Endodermal cell (in vitro differentiated cells): ENCODE measurements around the gene ERBB4. TPM values are rescaled to one million over a fixed set of nuclear protein-coding genes. Genes with fewer than 3 reads are reported as not detected.

Experiments used
- DNase-seq: peaks from one replicate; pipeline ENCODE4 v3.0.0-alpha.2; 2017
- H3K27ac ChIP-seq: 2 replicates; pipeline ENCODE4 v1.5.1; 2013; ENCODE audit warnings: mild to moderate bottlenecking, low read depth, low read length, moderate library complexity
- H3K27me3 ChIP-seq: 2 replicates; pipeline ENCODE4 v1.6.1; 2013; ENCODE audit warnings: mild to moderate bottlenecking, low read length, moderate library complexity; ENCODE audit not compliant: insufficient read depth, control insufficient read depth, poor library complexity, severe bottlenecking
- H3K36me3 ChIP-seq: 2 replicates; pipeline ENCODE4 v1.7.0; 2013; ENCODE audit warnings: mild to moderate bottlenecking, low read length, moderate library complexity; ENCODE audit not compliant: control insufficient read depth, insufficient read depth
- H3K4me1 ChIP-seq: one replicate; pipeline ENCODE4 v1.7.0; 2013; ENCODE audit warnings: low read length; ENCODE audit not compliant: control insufficient read depth, insufficient read depth
- H3K4me3 ChIP-seq: 2 replicates; pipeline ENCODE4 v1.5.1; 2013; ENCODE audit warnings: mild to moderate bottlenecking, low read length, moderate library complexity
- H3K9ac ChIP-seq: 2 replicates; pipeline ENCODE4 v1.6.1; 2013; ENCODE audit warnings: mild to moderate bottlenecking, low read length, moderate library complexity; ENCODE audit not compliant: poor library complexity, severe bottlenecking; ENCODE audit errors: extremely low read depth
- H3K9me3 ChIP-seq: 2 replicates; pipeline ENCODE4 v1.6.1; 2013; ENCODE audit warnings: mild to moderate bottlenecking, low read length, moderate library complexity; ENCODE audit not compliant: control insufficient read depth
- H3K27ac Mint-ChIP-seq: 2 replicates; pipeline ENCODE4 v1.8.0; 2020; ENCODE audit warnings: mixed read lengths
- H3K27me3 Mint-ChIP-seq: 2 replicates; pipeline ENCODE4 v1.8.0; 2021; ENCODE audit warnings: mild to moderate bottlenecking, mixed read lengths; ENCODE audit not compliant: insufficient read depth
- H3K36me3 Mint-ChIP-seq: 2 replicates; pipeline ENCODE4 v1.8.0; 2020; ENCODE audit warnings: low read depth, mixed read lengths
- H3K4me1 Mint-ChIP-seq: 2 replicates; pipeline ENCODE4 v1.8.0; 2020; ENCODE audit warnings: mixed read lengths
- H3K4me3 Mint-ChIP-seq: 2 replicates; pipeline ENCODE4 v1.8.0; 2020; ENCODE audit warnings: mild to moderate bottlenecking, moderate library complexity, mixed read lengths
- H3K9me3 Mint-ChIP-seq: 2 replicates; pipeline ENCODE4 v1.8.0; 2020; ENCODE audit warnings: mild to moderate bottlenecking, mixed read lengths
- WGBS, 2 experiments: methylation state at CpG; one replicate each; pipeline versions ENCODE4 v1.1.5 to v1.1.7; 2013; ENCODE audit warnings: missing lambda C conversion rate in 2 of 2, mixed read lengths in 1 of 2; ENCODE audit not compliant: insufficient coverage in 1 of 2, insufficient read length in 1 of 2; 5-methylcytosine and 5-hydroxymethylcytosine counted together
- total RNA-seq, 2 donors: library from RNA; stranded (reverse); fragmentation: NEBNext Ultra II Directional in 1 of 2; extraction: Animal tissue kit (Norgen Biotek cat#: 25700) in 1 of 2; gene quantifications; 2 replicates in 1 of 2; 3 replicates in 1 of 2; pipeline ENCODE4 v1.2.1, GENCODE V29; 2021
- TF ChIP-seq, protein P1 (sequence below): fragments of 200-600 bp; sonication (generic); conservative IDR thresholded peaks from 2 replicates; pipeline ENCODE4 v1.5.0; 2021; ENCODE audit warnings: antibody characterized with exemption, mild to moderate bottlenecking

The ERBB4 gene
- total RNA-seq, 2 donors from 2014 or later = 154 to 158 TPM

DNA sequence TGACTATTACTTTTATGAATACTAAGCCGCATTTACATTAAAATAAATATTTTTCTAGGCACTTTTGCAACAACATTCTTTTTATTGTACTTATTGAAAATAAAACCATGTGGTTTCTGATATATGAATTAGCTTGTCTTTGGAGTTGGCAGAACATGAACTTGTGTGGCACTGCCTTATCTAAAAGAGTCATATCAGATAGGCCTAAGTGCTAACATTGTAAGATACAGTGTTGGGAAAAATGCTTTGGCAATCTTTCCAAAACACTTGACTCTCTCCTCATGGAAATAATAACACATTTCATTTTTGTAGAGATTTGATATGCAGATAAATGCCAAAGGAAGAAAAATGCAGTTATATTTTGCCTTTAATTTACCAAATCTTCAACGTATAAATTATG is 191.7 kb downstream of the ERBB4 start:
- DNase-seq = no peak
- peaks cover 3% of the 10 kb centered on the region for H3K9me3 Mint-ChIP-seq
- peaks cover 2% of the 10 kb centered on the region for H3K4me1 Mint-ChIP-seq
- H3K27ac ChIP-seq = no peak overlapping the region
- no peak overlapping the region for H3K27ac Mint-ChIP-seq
- H3K27me3 ChIP-seq = no peaks in the 10 kb centered on the region
- H3K9me3 ChIP-seq = peaks cover 3% of the 10 kb centered on the region
- H3K4me3 Mint-ChIP-seq = no peak overlapping the region
- 50% methylated on average over 2 of the region's 2 CpGs; no CpG with 5 or more reads in 1 of the 2 experiments for WGBS, 2 experiments
- H3K4me1 ChIP-seq = no peaks in the 10 kb centered on the region
- H3K36me3 ChIP-seq = no peaks in the 10 kb centered on the region
- no peak overlapping the region for H3K9ac ChIP-seq
- no peak overlapping the region for H3K4me3 ChIP-seq
- no peaks in the 10 kb centered on the region for H3K27me3 Mint-ChIP-seq
- H3K36me3 Mint-ChIP-seq = no peaks in the 10 kb centered on the region
- TF ChIP-seq, protein P1, sequence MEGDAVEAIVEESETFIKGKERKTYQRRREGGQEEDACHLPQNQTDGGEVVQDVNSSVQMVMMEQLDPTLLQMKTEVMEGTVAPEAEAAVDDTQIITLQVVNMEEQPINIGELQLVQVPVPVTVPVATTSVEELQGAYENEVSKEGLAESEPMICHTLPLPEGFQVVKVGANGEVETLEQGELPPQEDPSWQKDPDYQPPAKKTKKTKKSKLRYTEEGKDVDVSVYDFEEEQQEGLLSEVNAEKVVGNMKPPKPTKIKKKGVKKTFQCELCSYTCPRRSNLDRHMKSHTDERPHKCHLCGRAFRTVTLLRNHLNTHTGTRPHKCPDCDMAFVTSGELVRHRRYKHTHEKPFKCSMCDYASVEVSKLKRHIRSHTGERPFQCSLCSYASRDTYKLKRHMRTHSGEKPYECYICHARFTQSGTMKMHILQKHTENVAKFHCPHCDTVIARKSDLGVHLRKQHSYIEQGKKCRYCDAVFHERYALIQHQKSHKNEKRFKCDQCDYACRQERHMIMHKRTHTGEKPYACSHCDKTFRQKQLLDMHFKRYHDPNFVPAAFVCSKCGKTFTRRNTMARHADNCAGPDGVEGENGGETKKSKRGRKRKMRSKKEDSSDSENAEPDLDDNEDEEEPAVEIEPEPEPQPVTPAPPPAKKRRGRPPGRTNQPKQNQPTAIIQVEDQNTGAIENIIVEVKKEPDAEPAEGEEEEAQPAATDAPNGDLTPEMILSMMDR = no peak

- H3K36me3 Mint-ChIP-seq = no peaks in the 10 kb centered on the region
- H3K27me3 Mint-ChIP-seq = no peaks in the 10 kb centered on the region
- peaks cover 3% of the 10 kb centered on the region for H3K9me3 Mint-ChIP-seq
- no peaks in the 10 kb centered on the region for H3K9me3 ChIP-seq
- H3K4me3 ChIP-seq = no peak overlapping the region
- no peak overlapping the region for H3K4me3 Mint-ChIP-seq
- no CpG with 5 or more reads among the region's 1 CpG for WGBS, 2 experiments
- H3K27ac Mint-ChIP-seq = no peak overlapping the region
- no peak overlapping the region for H3K27ac ChIP-seq
- no peaks in the 10 kb centered on the region for H3K36me3 ChIP-seq
- no peaks in the 10 kb centered on the region for H3K4me1 ChIP-seq
- TF ChIP-seq, protein P1 = no peak
- H3K9ac ChIP-seq = no peak overlapping the region
- H3K27me3 ChIP-seq = no peaks in the 10 kb centered on the region
- H3K4me1 Mint-ChIP-seq = peaks cover 2% of the 10 kb centered on the region
- DNase-seq = no peak
These were observed 192.6 kb downstream of the ERBB4 start for GRCh38 chr2:212345966-212346365.

GRCh38 chr2:212344131-212344530 is 194.5 kb downstream of the ERBB4 start:
- no peak overlapping the region for H3K4me3 Mint-ChIP-seq
- 80 to 100% methylated on average over 1 to 2 of the region's 2 CpGs for WGBS, 2 experiments
- H3K4me3 ChIP-seq = no peak overlapping the region
- H3K27me3 Mint-ChIP-seq = no peaks in the 10 kb centered on the region
- H3K4me1 ChIP-seq = no peaks in the 10 kb centered on the region
- peaks cover 2% of the 10 kb centered on the region for H3K4me1 Mint-ChIP-seq
- no peaks in the 10 kb centered on the region for H3K9me3 ChIP-seq
- no peak overlapping the region for H3K27ac ChIP-seq
- TF ChIP-seq, protein P1 = no peak
- no peak for DNase-seq
- no peak overlapping the region for H3K9ac ChIP-seq
- H3K36me3 ChIP-seq = no peaks in the 10 kb centered on the region
- no peaks in the 10 kb centered on the region for H3K27me3 ChIP-seq
- no peak overlapping the region for H3K27ac Mint-ChIP-seq
- peaks cover 3% of the 10 kb centered on the region for H3K9me3 Mint-ChIP-seq
- no peaks in the 10 kb centered on the region for H3K36me3 Mint-ChIP-seq
